Measurements from ENCODE around the gene ISY1. TPM values are rescaled to one million over a fixed set of nuclear protein-coding genes. Genes with fewer than 3 reads are reported as not detected.

The ISY1 gene
- total and polyA plus RNA-seq, 2 donors from 2014 or later: 22.4 to 27.1 TPM

- Histone ChIP-seq H3K4me3 (ENCODE audit: low read length in 3 of 3) (no peak overlapping the region), H3K9ac (ENCODE audit: low read length in 3 of 3) (no peak overlapping the region), H3K27ac (ENCODE audit: low read depth in 2 of 2, low read length in 2 of 2) (no peak overlapping the region), H3K27me3 (ENCODE audit: control insufficient read depth, insufficient read depth, low read length) (no peaks in the 10 kb centered on the region), H3K36me3 (ENCODE audit: control insufficient read depth in 2 of 3, insufficient read depth in 3 of 3, low read length in 3 of 3) (no peaks in the 10 kb centered on the region), H3K4me1 (ENCODE audit: control insufficient read depth in 2 of 3, insufficient read depth in 2 of 3, low read depth in 1 of 3, low read length in 3 of 3) (no peaks in the 10 kb centered on the region), H3K9me3 (ENCODE audit: control insufficient read depth in 2 of 3, insufficient read depth in 1 of 3, low read length in 3 of 3) (no peaks in the 10 kb centered on the region)
- TF ChIP-seq CTCF (IDR thresholded peaks at IDR 0.05; ENCODE audit: borderline replicate concordance, extremely low read depth, insufficient read depth): no peak
- no peak for FAIRE-seq
- intact Hi-C loops (cut with DNase I): no loop called here
- no peak for DNase-seq
Measured at GRCh38 chr3:129078510-129078909, 82.4 kb downstream of the ISY1 start.

Other genes starting within 250 kb of the ISY1 start
- 0.60 TPM for gene CFAP92, start 167.0 kb downstream of the ISY1 start, total RNA-seq
- 0.56 TPM for gene CFAP92, start 167.0 kb downstream of the ISY1 start, polyA plus RNA-seq (ENCODE audit: insufficient read depth, low read depth, low replicate concordance)
- 3.7 TPM for gene EFCC1, start 159.8 kb downstream of the ISY1 start, total RNA-seq
- 2.4 TPM for gene EFCC1, start 159.8 kb downstream of the ISY1 start, polyA plus RNA-seq (ENCODE audit: insufficient read depth, low read depth, low replicate concordance)
- gene GP9, start 100.3 kb downstream of the ISY1 start, total RNA-seq: not detected
- gene GP9, start 100.3 kb downstream of the ISY1 start, polyA plus RNA-seq (ENCODE audit: insufficient read depth, low read depth, low replicate concordance): 0.49 TPM
- gene RAB43, start 39.3 kb downstream of the ISY1 start, total RNA-seq: 27.6 TPM
- gene RAB43, start 39.3 kb downstream of the ISY1 start, polyA plus RNA-seq (ENCODE audit: insufficient read depth, low read depth, low replicate concordance): 5.5 TPM
- 309 TPM for gene CNBP, start 22.8 kb upstream of the ISY1 start, total RNA-seq
- gene CNBP, start 22.8 kb upstream of the ISY1 start, polyA plus RNA-seq (ENCODE audit: insufficient read depth, low read depth, low replicate concordance): 267 TPM
- 173 TPM for gene COPG1, start 88.5 kb upstream of the ISY1 start, total RNA-seq
- gene COPG1, start 88.5 kb upstream of the ISY1 start, polyA plus RNA-seq (ENCODE audit: insufficient read depth, low read depth, low replicate concordance): 107 TPM
- gene HMCES, start 117.8 kb upstream of the ISY1 start, total RNA-seq: 40.1 TPM
- 37.4 TPM for gene HMCES, start 117.8 kb upstream of the ISY1 start, polyA plus RNA-seq (ENCODE audit: insufficient read depth, low read depth, low replicate concordance)